Naive thymus-derived CD4-positive, alpha-beta T cell (primary cell): ENCODE measurements around the gene RAB40C. TPM values are rescaled to one million over a fixed set of nuclear protein-coding genes. Genes with fewer than 3 reads are reported as not detected.

Experiments used
- ATAC-seq: fragments of 150-1000 bp; cut with Tn5 transposase; 2 replicates; pipeline ENCODE4 v1.10.0; 2021; ENCODE audit warnings: mild to moderate bottlenecking, moderate library complexity
- CTCF ChIA-PET: fragments of 350-600 bp; sonication (Branson Sonifier 250); formaldehyde crosslinking; loops from one replicate; lab custom pipeline; 2021; ENCODE audit warnings: antibody characterized with exemption; lab: Charles Lee
- POLR2A ChIA-PET: fragments of 350-600 bp; sonication (Branson Sonifier 250); formaldehyde crosslinking; loops from one replicate; lab custom pipeline; 2021; ENCODE audit warnings: antibody characterized with exemption, inconsistent platforms; lab: Charles Lee
- DNase-seq, 9 donors: peaks; one replicate each; pipeline versions ENCODE4 v3.0.0 to v3.0.0-alpha.2; 2020 to 2022; ENCODE audit warnings: mixed read lengths in 1 of 9
- H3K27ac ChIP-seq: one replicate; pipeline ENCODE4 v1.7.0; 2013; ENCODE audit warnings: mild to moderate bottlenecking, low read depth, low read length, moderate library complexity
- H3K27me3 ChIP-seq, 2 donors: one replicate each; pipeline ENCODE4 v1.7.0; 2013; ENCODE audit warnings: low read length in 2 of 2, mild to moderate bottlenecking in 2 of 2, moderate library complexity in 2 of 2; ENCODE audit not compliant: control insufficient read depth in 2 of 2, insufficient read depth in 2 of 2
- H3K36me3 ChIP-seq, 3 experiments: 1 replicate in 2 of 3; 2 replicates in 1 of 3; pipeline ENCODE4 v1.7.0; 2013; ENCODE audit warnings: low read length in 3 of 3, mild to moderate bottlenecking in 3 of 3, moderate library complexity in 1 of 3; ENCODE audit not compliant: insufficient read depth in 3 of 3, control insufficient read depth in 2 of 3
- H3K4me1 ChIP-seq, 2 donors: one replicate each; pipeline ENCODE4 v1.7.0; 2013; ENCODE audit warnings: low read length in 2 of 2, mild to moderate bottlenecking in 2 of 2, moderate library complexity in 1 of 2; ENCODE audit not compliant: control insufficient read depth in 2 of 2, insufficient read depth in 2 of 2
- H3K4me3 ChIP-seq: 2 replicates; pipeline ENCODE4 v1.7.0; 2013; ENCODE audit warnings: mild to moderate bottlenecking, low read length
- H3K9me3 ChIP-seq, 3 experiments: 1 replicate in 2 of 3; 2 replicates in 1 of 3; pipeline ENCODE4 v1.7.0; 2013; ENCODE audit warnings: low read length in 3 of 3; ENCODE audit not compliant: control insufficient read depth in 2 of 3
- H3K27ac Mint-ChIP-seq, 9 donors: one replicate each; pipeline ENCODE4 v1.8.0; 2020 to 2022; ENCODE audit warnings: mixed read lengths in 9 of 9, mild to moderate bottlenecking in 8 of 9, moderate library complexity in 5 of 9, inconsistent platforms in 2 of 9
- H3K27me3 Mint-ChIP-seq, 5 donors: one replicate each; pipeline ENCODE4 v1.8.0; 2021 to 2022; ENCODE audit warnings: mixed read lengths in 5 of 5, mild to moderate bottlenecking in 1 of 5
- H3K36me3 Mint-ChIP-seq, 5 donors: one replicate each; pipeline ENCODE4 v1.8.0; 2020 to 2022; ENCODE audit warnings: mixed read lengths in 5 of 5, mild to moderate bottlenecking in 3 of 5, inconsistent platforms in 1 of 5
- H3K4me1 Mint-ChIP-seq, 7 donors: one replicate each; pipeline ENCODE4 v1.8.0; 2020 to 2022; ENCODE audit warnings: mixed read lengths in 7 of 7, mild to moderate bottlenecking in 3 of 7, inconsistent platforms in 1 of 7
- H3K4me3 Mint-ChIP-seq, 10 donors: one replicate each; pipeline ENCODE4 v1.8.0; 2020 to 2022; ENCODE audit warnings: mild to moderate bottlenecking in 10 of 10, mixed read lengths in 10 of 10, moderate library complexity in 6 of 10, inconsistent platforms in 2 of 10
- H3K9me3 Mint-ChIP-seq, 11 donors: one replicate each; pipeline ENCODE4 v1.8.0; 2020 to 2022; ENCODE audit warnings: mixed read lengths in 11 of 11, mild to moderate bottlenecking in 4 of 11, inconsistent platforms in 1 of 11, moderate library complexity in 1 of 11
- intact Hi-C, 2 donors: fragments of 100-400 bp; cut with micrococcal nuclease; formaldehyde crosslinking; loops; one replicate each; pipeline ENCODE4 v1.15.1; 2023
- polyA plus RNA-seq, 2 donors: library from polyadenylated mRNA; unstranded; fragments of 300-500 nt; fragmentation: Illumina TruSeq; gene quantifications; one replicate each; pipeline ENCODE4 v1.2.3, GENCODE V29; 2021
- total RNA-seq, 6 experiments: library from RNA in 5 of 6; stranded (reverse) in 5 of 6; gene quantifications; 1 replicate in 5 of 6; 2 replicates in 1 of 6; pipeline ENCODE4 v1.2.3 and lab custom pipeline; 2021 to 2026

The RAB40C gene
- total and polyA plus RNA-seq, 7 experiments from 2014 or later, result 7.9 to 23.2 (median 17.5) TPM

- intact Hi-C loops, result no loop called here
- Histone ChIP-seq H3K9me3 (no peaks in the 10 kb centered on the region), H3K4me1 (no peaks in the 10 kb centered on the region), H3K36me3 (peaks cover 0 to 19% (median 0%) of the 10 kb centered on the region in 3 experiments), H3K4me3 (no peak overlapping the region), H3K27ac (no peak overlapping the region), H3K27me3 (no peaks in the 10 kb centered on the region)
- Mint-ChIP-seq H3K36me3 (peaks cover 0 to 13% (median 5%) of the 10 kb centered on the region in 5 donors), H3K4me1 (peaks cover 3 to 14% (median 5%) of the 10 kb centered on the region in 7 donors), H3K4me3 (no peak overlapping the region), H3K27me3 (no peaks in the 10 kb centered on the region), H3K27ac (no peak overlapping the region), H3K9me3 (peaks cover 0 to 1% (median 0%) of the 10 kb centered on the region in 11 donors)
- CTCF ChIA-PET, result no interaction called here
- POLR2A ChIA-PET, result no interaction called here
- DNase-seq, result no peak
- ATAC-seq, result no peak
Measured at GRCh38 chr16:615122-615521, 25.3 kb downstream of the RAB40C start.

GRCh38 chr16:616733-617586 lies 27.1 kb downstream of the RAB40C start:
- H3K4me1 Mint-ChIP-seq, result peaks cover 0 to 10% (median 0%) of the 10 kb centered on the region in 7 donors
- H3K27me3 Mint-ChIP-seq, result no peaks in the 10 kb centered on the region
- DNase-seq (no peak), ATAC-seq (no peak)
- CTCF ChIA-PET, result interaction anchor here (0.6 kb wide), 1 partner anchor 19 kb away, joined by 3 read pairs; the partner anchor contains the start of gene METTL26
- Histone ChIP-seq H3K9me3 (no peaks in the 10 kb centered on the region), H3K4me3 (no peak overlapping the region), H3K27ac (no peak overlapping the region), H3K36me3 (peaks cover 0 to 19% (median 0%) of the 10 kb centered on the region in 3 experiments), H3K27me3 (no peaks in the 10 kb centered on the region), H3K4me1 (no peaks in the 10 kb centered on the region)
- POLR2A ChIA-PET, result no interaction called here
- intact Hi-C loops, result no loop called here
- peaks cover 0 to 13% (median 5%) of the 10 kb centered on the region in 5 donors for H3K36me3 Mint-ChIP-seq
- H3K4me3 Mint-ChIP-seq, result no peak overlapping the region
- no peak overlapping the region for H3K27ac Mint-ChIP-seq
- H3K9me3 Mint-ChIP-seq, result peaks cover 0 to 1% (median 0%) of the 10 kb centered on the region in 11 donors

- Histone ChIP-seq H3K4me1 (no peaks in the 10 kb centered on the region), H3K27me3 (no peaks in the 10 kb centered on the region), H3K9me3 (no peaks in the 10 kb centered on the region), H3K4me3 (no peak overlapping the region), H3K36me3 (peaks cover 0 to 19% (median 0%) of the 10 kb centered on the region in 3 experiments), H3K27ac (no peak overlapping the region)
- Mint-ChIP-seq H3K36me3 (peaks cover 0 to 13% (median 5%) of the 10 kb centered on the region in 5 donors), H3K27me3 (no peaks in the 10 kb centered on the region), H3K9me3 (peaks cover 0 to 1% (median 0%) of the 10 kb centered on the region in 11 donors), H3K27ac (no peak overlapping the region), H3K4me1 (peaks cover 0 to 10% (median 0%) of the 10 kb centered on the region in 7 donors), H3K4me3 (no peak overlapping the region)
- intact Hi-C loops, result no loop called here
- ATAC-seq (no peak), DNase-seq (no peak)
- CTCF ChIA-PET, result no interaction called here
- POLR2A ChIA-PET, result no interaction called here
Measured at GRCh38 chr16:617855-618254, 28.0 kb downstream of the RAB40C start.

GRCh38 chr16:619476-620100 lies 29.7 kb downstream of the RAB40C start:
- H3K4me1 Mint-ChIP-seq, result peaks cover 0 to 8% (median 0%) of the 10 kb centered on the region in 7 donors
- CTCF ChIA-PET, result no interaction called here
- Histone ChIP-seq H3K4me3 (no peak overlapping the region), H3K27me3 (no peaks in the 10 kb centered on the region), H3K9me3 (no peaks in the 10 kb centered on the region), H3K27ac (no peak overlapping the region), H3K4me1 (no peaks in the 10 kb centered on the region), H3K36me3 (peaks cover 0 to 17% (median 0%) of the 10 kb centered on the region in 3 experiments)
- POLR2A ChIA-PET, result no interaction called here
- intact Hi-C loops, result no loop called here
- no peak overlapping the region for H3K4me3 Mint-ChIP-seq
- peaks cover 0 to 1% (median 0%) of the 10 kb centered on the region in 11 donors for H3K9me3 Mint-ChIP-seq
- no peaks in the 10 kb centered on the region for H3K27me3 Mint-ChIP-seq
- H3K36me3 Mint-ChIP-seq, result peaks cover 0 to 4% (median 3%) of the 10 kb centered on the region in 5 donors
- H3K27ac Mint-ChIP-seq, result no peak overlapping the region
- DNase-seq, result no peak
- no peak for ATAC-seq

- no peak overlapping the region for H3K27ac Mint-ChIP-seq
- H3K36me3 Mint-ChIP-seq, result no peaks in the 10 kb centered on the region
- ChIA-PET POLR2A (no interaction called here), CTCF (no interaction called here)
- Histone ChIP-seq H3K36me3 (peaks cover 0 to 19% (median 0%) of the 10 kb centered on the region in 3 experiments), H3K27ac (no peak overlapping the region), H3K4me3 (no peak overlapping the region), H3K4me1 (no peaks in the 10 kb centered on the region), H3K27me3 (no peaks in the 10 kb centered on the region), H3K9me3 (no peaks in the 10 kb centered on the region)
- intact Hi-C loops, result no loop called here
- H3K4me3 Mint-ChIP-seq, result no peak overlapping the region
- peaks cover 0 to 8% (median 0%) of the 10 kb centered on the region in 7 donors for H3K4me1 Mint-ChIP-seq
- H3K27me3 Mint-ChIP-seq, result no peaks in the 10 kb centered on the region
- no peak for ATAC-seq
- H3K9me3 Mint-ChIP-seq, result no peaks in the 10 kb centered on the region
- DNase-seq, result no peak
Measured at GRCh38 chr16:620700-621525, 31.0 kb downstream of the RAB40C start.

- peaks cover 0 to 3% (median 0%) of the 10 kb centered on the region in 5 donors for H3K36me3 Mint-ChIP-seq
- CTCF ChIA-PET, result no interaction called here
- DNase-seq, result no peak
- H3K4me1 Mint-ChIP-seq, result peaks cover 0 to 8% (median 0%) of the 10 kb centered on the region in 7 donors
- Histone ChIP-seq H3K4me3 (no peak overlapping the region), H3K9me3 (no peaks in the 10 kb centered on the region), H3K27me3 (no peaks in the 10 kb centered on the region), H3K4me1 (no peaks in the 10 kb centered on the region), H3K27ac (no peak overlapping the region), H3K36me3 (peaks cover 0 to 25% (median 0%) of the 10 kb centered on the region in 3 experiments)
- ATAC-seq, result no peak
- POLR2A ChIA-PET, result no interaction called here
- no peaks in the 10 kb centered on the region for H3K9me3 Mint-ChIP-seq
- H3K27ac Mint-ChIP-seq, result no peak overlapping the region
- H3K27me3 Mint-ChIP-seq, result no peaks in the 10 kb centered on the region
- no peak overlapping the region for H3K4me3 Mint-ChIP-seq
- intact Hi-C loops, result no loop called here
Measured at GRCh38 chr16:621526-622105, 31.8 kb downstream of the RAB40C start.
